Right atrium auricular region (tissue), 2 donors: ENCODE results near the gene CADPS2. TPM values are rescaled to one million over a fixed set of nuclear protein-coding genes. Genes with fewer than 3 reads are reported as not detected.

Experiments
- DNase-seq: peaks from one replicate; pipeline ENCODE4 v3.0.0-alpha.2; 2019; ENCODE audit warnings: low spot score
- H3K27ac ChIP-seq, 2 donors: fragments of 200-600 bp; sonication (generic); 1 replicate in 1 of 2; 2 replicates in 1 of 2; pipeline ENCODE4 v1.5.1; 2016 to 2019
- H3K27me3 ChIP-seq, 2 donors: fragments of 200-600 bp; sonication (generic); one replicate each; pipeline versions ENCODE4 v1.5.1 to v1.6.0; 2017 to 2019
- H3K36me3 ChIP-seq: fragments of 200-600 bp; sonication (generic); one replicate; pipeline ENCODE4 v1.5.1; 2016
- H3K4me1 ChIP-seq, 2 donors: fragments of 200-600 bp; sonication (generic); one replicate each; pipeline versions ENCODE4 v1.5.1 to v1.6.0; 2017 to 2019
- H3K4me3 ChIP-seq, 2 donors: fragments of 200-600 bp; sonication (generic); 1 replicate in 1 of 2; 2 replicates in 1 of 2; pipeline ENCODE4 v1.5.1; 2017 to 2019; ENCODE audit warnings: mild to moderate bottlenecking in 1 of 2, moderate library complexity in 1 of 2
- H3K9me3 ChIP-seq, 2 donors: fragments of 200-600 bp; sonication (generic); one replicate each; pipeline ENCODE4 v1.5.1; 2019
- total RNA-seq, 2 donors: library from RNA; depleted of rRNA; stranded (reverse); fragments of >200 nt; gene quantifications; one replicate each; pipeline ENCODE4 v1.1.0, GENCODE V29; 2016
- TF ChIP-seq, protein P1 (sequence below), 2 donors: fragments of 200-600 bp; sonication (generic); IDR thresholded peaks; one replicate each; pipeline ENCODE4 v1.5.1; 2019; ENCODE audit warnings: antibody characterized with exemption in 2 of 2

The CADPS2 gene
- total RNA-seq, 2 donors from 2014 or later = 11.8 to 19.9 TPM

DNA sequence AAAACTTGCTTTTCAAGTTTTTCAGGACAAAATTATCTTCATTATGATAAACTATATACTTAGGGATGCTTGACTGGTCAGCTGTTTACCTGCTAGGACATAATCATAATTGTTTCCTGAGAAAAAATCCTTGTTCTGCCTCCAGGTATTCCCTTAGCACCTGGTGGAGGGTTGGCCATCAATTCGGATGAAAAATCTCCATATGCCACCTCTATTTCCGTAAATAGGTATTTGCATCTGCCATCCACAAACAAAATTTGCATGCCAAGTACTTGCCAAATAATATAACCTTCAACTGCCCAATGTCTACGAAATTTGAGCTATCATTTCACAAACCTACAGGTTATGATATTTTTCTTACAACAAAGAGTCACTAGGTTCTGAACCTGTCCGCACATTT, 313.6 kb downstream of the CADPS2 start:
- no peaks in the 10 kb centered on the region for H3K36me3 ChIP-seq

DNA sequence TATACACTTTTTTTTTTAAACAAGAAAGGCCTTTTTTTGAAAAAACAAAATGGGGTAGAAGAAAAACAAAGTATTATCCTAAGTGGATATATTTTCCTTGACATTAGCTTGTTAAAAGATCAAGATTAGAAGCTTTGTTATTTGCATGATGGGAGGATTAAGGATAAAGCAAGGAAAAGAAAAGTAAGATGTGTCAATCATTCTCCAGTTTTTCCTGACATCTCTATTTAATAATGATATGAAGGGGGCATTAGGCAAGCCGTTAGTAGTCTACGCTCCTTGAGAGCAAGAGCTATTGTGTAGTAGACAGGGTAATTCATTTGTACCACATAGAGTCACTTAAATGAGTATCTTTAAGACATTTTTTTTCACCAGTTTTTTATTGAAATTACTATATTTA, 324.9 kb downstream of the CADPS2 start:
- Histone ChIP-seq H3K27me3 (no peaks in the 10 kb centered on the region), H3K4me3 (no peak overlapping the region), H3K36me3 (no peaks in the 10 kb centered on the region), H3K4me1 (no peaks in the 10 kb centered on the region), H3K9me3 (no peaks in the 10 kb centered on the region), H3K27ac (no peak overlapping the region)
- DNase-seq = no peak
- TF ChIP-seq, protein P1, sequence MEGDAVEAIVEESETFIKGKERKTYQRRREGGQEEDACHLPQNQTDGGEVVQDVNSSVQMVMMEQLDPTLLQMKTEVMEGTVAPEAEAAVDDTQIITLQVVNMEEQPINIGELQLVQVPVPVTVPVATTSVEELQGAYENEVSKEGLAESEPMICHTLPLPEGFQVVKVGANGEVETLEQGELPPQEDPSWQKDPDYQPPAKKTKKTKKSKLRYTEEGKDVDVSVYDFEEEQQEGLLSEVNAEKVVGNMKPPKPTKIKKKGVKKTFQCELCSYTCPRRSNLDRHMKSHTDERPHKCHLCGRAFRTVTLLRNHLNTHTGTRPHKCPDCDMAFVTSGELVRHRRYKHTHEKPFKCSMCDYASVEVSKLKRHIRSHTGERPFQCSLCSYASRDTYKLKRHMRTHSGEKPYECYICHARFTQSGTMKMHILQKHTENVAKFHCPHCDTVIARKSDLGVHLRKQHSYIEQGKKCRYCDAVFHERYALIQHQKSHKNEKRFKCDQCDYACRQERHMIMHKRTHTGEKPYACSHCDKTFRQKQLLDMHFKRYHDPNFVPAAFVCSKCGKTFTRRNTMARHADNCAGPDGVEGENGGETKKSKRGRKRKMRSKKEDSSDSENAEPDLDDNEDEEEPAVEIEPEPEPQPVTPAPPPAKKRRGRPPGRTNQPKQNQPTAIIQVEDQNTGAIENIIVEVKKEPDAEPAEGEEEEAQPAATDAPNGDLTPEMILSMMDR (IDR thresholded peaks at IDR 0.05) = no peak

More for the DNA sequence above, 313.6 kb downstream of the CADPS2 start:
- no peaks in the 10 kb centered on the region for H3K27me3 ChIP-seq
- no peaks in the 10 kb centered on the region for H3K9me3 ChIP-seq
- no peaks in the 10 kb centered on the region for H3K4me1 ChIP-seq
- no peak for DNase-seq
- no peak overlapping the region for H3K4me3 ChIP-seq
- no peak overlapping the region for H3K27ac ChIP-seq
- TF ChIP-seq, protein P1 (IDR thresholded peaks at IDR 0.05) = no peak

DNA sequence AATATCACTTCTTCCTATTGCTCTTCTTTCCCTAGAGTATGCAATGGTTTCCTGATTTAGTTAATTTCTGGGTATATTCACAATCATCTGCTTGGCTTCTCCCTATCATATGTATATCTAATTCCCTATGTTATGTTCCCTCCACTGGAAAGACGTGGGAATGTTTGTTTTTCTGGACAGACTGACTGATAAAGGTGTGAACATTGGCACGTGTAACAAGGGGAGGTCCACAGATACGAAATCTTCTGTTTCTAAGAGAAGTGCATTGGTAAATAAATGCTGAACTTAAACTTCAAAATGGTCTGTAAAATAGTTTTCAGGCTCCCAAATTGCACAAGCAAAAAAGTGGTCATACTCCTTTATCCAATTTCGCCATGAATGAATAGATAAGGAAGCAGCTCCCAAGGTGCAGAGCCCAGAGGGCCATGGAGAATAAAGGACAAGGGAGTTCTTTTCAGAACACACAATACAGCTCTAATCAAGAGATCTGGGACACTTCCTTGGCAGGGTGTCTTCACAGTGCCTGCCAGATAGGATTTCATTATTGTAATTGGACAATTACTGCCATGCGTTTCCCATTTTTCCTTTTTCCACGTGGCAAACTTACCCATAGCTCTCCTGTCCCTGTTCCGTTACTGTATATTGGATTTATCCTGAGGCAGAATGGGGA, 329.3 kb downstream of the CADPS2 start:
- Histone ChIP-seq H3K9me3 (no peaks in the 10 kb centered on the region), H3K36me3 (no peaks in the 10 kb centered on the region), H3K27me3 (no peaks in the 10 kb centered on the region), H3K4me3 (no peak overlapping the region), H3K27ac (no peak overlapping the region), H3K4me1 (no peaks in the 10 kb centered on the region)
- TF ChIP-seq, protein P1 (IDR thresholded peaks at IDR 0.05) = no peak
- no peak for DNase-seq

DNA sequence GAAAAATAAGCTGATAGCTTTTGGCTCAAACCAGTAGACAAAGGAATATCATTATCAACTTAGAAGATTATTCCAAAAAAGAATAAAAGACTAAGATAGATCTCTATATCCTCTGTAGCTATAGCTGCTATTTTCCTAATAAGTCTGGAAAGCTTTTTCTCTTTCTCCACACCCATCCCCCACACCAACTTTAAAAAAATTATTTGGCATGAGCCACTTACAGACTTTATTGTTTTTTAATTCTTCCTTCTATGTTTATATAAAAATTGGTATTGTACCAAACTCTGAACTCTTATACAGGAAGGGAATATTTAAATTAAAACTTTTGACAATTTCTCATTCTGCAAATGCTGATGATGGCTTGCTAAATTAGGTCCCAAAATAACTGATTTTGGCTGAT, 330.0 kb downstream of the CADPS2 start:
- H3K27me3 ChIP-seq = no peaks in the 10 kb centered on the region
- H3K9me3 ChIP-seq = no peaks in the 10 kb centered on the region
- H3K36me3 ChIP-seq = no peaks in the 10 kb centered on the region
- H3K27ac ChIP-seq = no peak overlapping the region
- TF ChIP-seq, protein P1 (IDR thresholded peaks at IDR 0.05) = no peak
- H3K4me1 ChIP-seq = no peaks in the 10 kb centered on the region
- no peak overlapping the region for H3K4me3 ChIP-seq
- no peak for DNase-seq

DNA sequence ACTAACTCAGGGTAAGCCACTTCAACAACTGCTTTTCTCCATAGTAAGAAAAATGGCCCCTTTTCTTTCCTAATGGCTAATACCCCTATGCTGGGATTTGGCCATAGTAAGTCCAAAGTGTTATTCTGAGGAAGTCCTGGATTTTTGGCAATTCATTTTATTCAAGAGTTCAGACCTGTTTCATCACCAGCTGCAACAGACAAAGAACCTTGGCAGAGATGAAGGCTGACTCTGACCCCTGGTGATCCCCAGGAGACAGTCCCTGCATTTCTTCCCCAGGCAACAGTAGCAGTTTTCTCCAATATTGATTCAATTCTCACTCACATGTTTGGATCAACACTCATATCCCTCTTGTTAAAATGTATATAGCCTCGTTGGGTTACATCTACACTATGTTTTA, 332.5 kb downstream of the CADPS2 start:
- Histone ChIP-seq H3K9me3 (no peaks in the 10 kb centered on the region), H3K27ac (no peak overlapping the region), H3K36me3 (no peaks in the 10 kb centered on the region), H3K4me1 (no peaks in the 10 kb centered on the region), H3K27me3 (no peaks in the 10 kb centered on the region), H3K4me3 (no peak overlapping the region)
- no peak for DNase-seq
- TF ChIP-seq, protein P1 (IDR thresholded peaks at IDR 0.05) = no peak

DNA sequence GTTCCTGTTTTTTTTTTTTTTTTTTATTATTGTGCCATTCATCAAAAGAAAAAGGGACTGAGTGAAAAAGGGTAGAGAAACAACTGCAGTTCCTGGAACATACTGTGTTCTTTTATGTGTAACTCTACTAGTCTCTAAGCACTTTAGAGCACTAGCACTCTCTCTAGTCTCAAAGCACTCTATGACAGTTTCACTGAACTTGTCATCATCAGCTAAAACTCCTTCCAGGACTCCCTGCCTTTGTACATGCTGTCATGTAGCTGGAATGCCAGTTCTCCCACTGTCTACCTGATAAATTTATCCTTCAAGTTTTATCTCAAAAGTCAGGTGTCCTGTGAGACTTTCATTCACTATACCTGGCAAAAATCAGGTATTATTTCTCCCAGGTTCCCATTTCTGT, 333.5 kb downstream of the CADPS2 start:
- no peaks in the 10 kb centered on the region for H3K36me3 ChIP-seq
- no peak overlapping the region for H3K4me3 ChIP-seq
- no peaks in the 10 kb centered on the region for H3K27me3 ChIP-seq
- H3K27ac ChIP-seq = no peak overlapping the region
- H3K4me1 ChIP-seq = no peaks in the 10 kb centered on the region
- TF ChIP-seq, protein P1 (IDR thresholded peaks at IDR 0.05) = no peak
- DNase-seq = no peak
- no peaks in the 10 kb centered on the region for H3K9me3 ChIP-seq
